ENCODE data around the gene FAM228A.

The FAM228A gene

GRCh38 chr2:24205131-24205530 is 30.3 kb downstream of the FAM228A start:
- Histone ChIP-seq H3K27ac (ENCODE audit: poor library complexity, severe bottlenecking) (no peak overlapping the region), H3K9me3 (ENCODE audit: severe bottlenecking) (no peaks in the 10 kb centered on the region), H3K27me3 (ENCODE audit: insufficient read depth, poor library complexity, severe bottlenecking) (no peaks in the 10 kb centered on the region), H3K4me1 (ENCODE audit: insufficient read depth, poor library complexity, severe bottlenecking) (no peaks in the 10 kb centered on the region), H3K4me3 (ENCODE audit: severe bottlenecking) (no peak overlapping the region), H3K36me3 (ENCODE audit: low read depth) (peaks cover 4% of the 10 kb centered on the region; the same call in 1 of the 2 replicates)
- no peak for TF ChIP-seq CTCF (IDR thresholded peaks at IDR 0.05; ENCODE audit: poor library complexity, severe bottlenecking)
- DNase-seq (ENCODE audit: low spot score), result no peak
- no peak for ATAC-seq (ENCODE audit: low read depth)

- H3K36me3 ChIP-seq (ENCODE audit: low read depth), result peaks cover 4% of the 10 kb centered on the region; the same call in 1 of the 2 replicates
- no peaks in the 10 kb centered on the region for H3K4me1 ChIP-seq (ENCODE audit: insufficient read depth, poor library complexity, severe bottlenecking)
- no peak for ATAC-seq (ENCODE audit: low read depth)
- DNase-seq (ENCODE audit: low spot score), result no peak
- no peaks in the 10 kb centered on the region for H3K9me3 ChIP-seq (ENCODE audit: severe bottlenecking)
- no peak overlapping the region for H3K4me3 ChIP-seq (ENCODE audit: severe bottlenecking)
- H3K27me3 ChIP-seq (ENCODE audit: insufficient read depth, poor library complexity, severe bottlenecking), result no peaks in the 10 kb centered on the region
- no peak for TF ChIP-seq CTCF (IDR thresholded peaks at IDR 0.05; ENCODE audit: poor library complexity, severe bottlenecking)
- H3K27ac ChIP-seq (ENCODE audit: poor library complexity, severe bottlenecking), result no peak overlapping the region
Observed at GRCh38 chr2:24206242-24206641, 31.4 kb downstream of the FAM228A start.

GRCh38 chr2:24206714-24207113 is 31.9 kb downstream of the FAM228A start:
- Histone ChIP-seq H3K4me1 (ENCODE audit: insufficient read depth, poor library complexity, severe bottlenecking) (no peaks in the 10 kb centered on the region), H3K9me3 (ENCODE audit: severe bottlenecking) (no peaks in the 10 kb centered on the region), H3K27ac (ENCODE audit: poor library complexity, severe bottlenecking) (no peak overlapping the region), H3K27me3 (ENCODE audit: insufficient read depth, poor library complexity, severe bottlenecking) (no peaks in the 10 kb centered on the region), H3K36me3 (ENCODE audit: low read depth) (peaks cover 4% of the 10 kb centered on the region; the same call in 1 of the 2 replicates), H3K4me3 (ENCODE audit: severe bottlenecking) (no peak overlapping the region)
- no peak for TF ChIP-seq CTCF (IDR thresholded peaks at IDR 0.05; ENCODE audit: poor library complexity, severe bottlenecking)
- ATAC-seq (ENCODE audit: low read depth) (no peak), DNase-seq (ENCODE audit: low spot score) (no peak)

GRCh38 chr2:24207359-24207758 is 32.5 kb downstream of the FAM228A start:
- Histone ChIP-seq H3K4me1 (ENCODE audit: insufficient read depth, poor library complexity, severe bottlenecking) (no peaks in the 10 kb centered on the region), H3K4me3 (ENCODE audit: severe bottlenecking) (no peak overlapping the region), H3K36me3 (ENCODE audit: low read depth) (peaks cover 4% of the 10 kb centered on the region; the same call in 1 of the 2 replicates), H3K27ac (ENCODE audit: poor library complexity, severe bottlenecking) (no peak overlapping the region), H3K27me3 (ENCODE audit: insufficient read depth, poor library complexity, severe bottlenecking) (no peaks in the 10 kb centered on the region), H3K9me3 (ENCODE audit: severe bottlenecking) (no peaks in the 10 kb centered on the region)
- DNase-seq (ENCODE audit: low spot score) (no peak), ATAC-seq (ENCODE audit: low read depth) (no peak)
- no peak for TF ChIP-seq CTCF (IDR thresholded peaks at IDR 0.05; ENCODE audit: poor library complexity, severe bottlenecking)

- no peak for DNase-seq (ENCODE audit: low spot score)
- Histone ChIP-seq H3K4me3 (ENCODE audit: severe bottlenecking) (no peak overlapping the region), H3K27me3 (ENCODE audit: insufficient read depth, poor library complexity, severe bottlenecking) (no peaks in the 10 kb centered on the region), H3K27ac (ENCODE audit: poor library complexity, severe bottlenecking) (no peak overlapping the region), H3K9me3 (ENCODE audit: severe bottlenecking) (no peaks in the 10 kb centered on the region), H3K36me3 (ENCODE audit: low read depth) (no peaks in the 10 kb centered on the region; the same call in none of the 2 replicates), H3K4me1 (ENCODE audit: insufficient read depth, poor library complexity, severe bottlenecking) (no peaks in the 10 kb centered on the region)
- no peak for TF ChIP-seq CTCF (IDR thresholded peaks at IDR 0.05; ENCODE audit: poor library complexity, severe bottlenecking)
- ATAC-seq (ENCODE audit: low read depth), result no peak
Observed at GRCh38 chr2:24208490-24208889, 33.6 kb downstream of the FAM228A start.
